ENCODE results near the gene SFXN2.

- TF ChIP-seq PHF8 (IDR thresholded peaks at IDR 0.05; ENCODE audit: borderline replicate concordance, low read depth) (no peak), ELK1 (IDR thresholded peaks at IDR 0.05; ENCODE audit: low read depth, low read length) (no peak), MAZ (IDR thresholded peaks at IDR 0.05; ENCODE audit: borderline replicate concordance, low read depth, low read length) (no peak), CTCF (IDR thresholded peaks at IDR 0.05) (no peak), FOXS1 (CRISPR knock-in tag; IDR thresholded peaks at IDR 0.05) (no peak), JUNB (IDR thresholded peaks at IDR 0.05) (no peak), HMGXB4 (CRISPR knock-in tag; IDR thresholded peaks at IDR 0.05; ENCODE audit: borderline replicate concordance) (no peak), BHLHE40 (IDR thresholded peaks at IDR 0.05; ENCODE audit: low read depth, low read length) (no peak)
These were observed 42.9 kb downstream of the SFXN2 start for GRCh38 chr10:102757323-102757722.
